SHP77 (cell line): Measurements from ENCODE around the gene EFNA2.
A peak's percentile ranks its signal among the peaks of the same experiment; 100 is the strongest.
"Not testable (repeated sequence)": the region's sequence is repeated elsewhere in the genome, so short reads cannot be mapped to it uniquely, and the experiment has no call there.

ENCODE experiments used
- DNase-seq, 2 experiments: peaks; one replicate each; lab custom pipeline; 2025; lab: John Stamatoyannopoulos, UW

The EFNA2 gene

DNA sequence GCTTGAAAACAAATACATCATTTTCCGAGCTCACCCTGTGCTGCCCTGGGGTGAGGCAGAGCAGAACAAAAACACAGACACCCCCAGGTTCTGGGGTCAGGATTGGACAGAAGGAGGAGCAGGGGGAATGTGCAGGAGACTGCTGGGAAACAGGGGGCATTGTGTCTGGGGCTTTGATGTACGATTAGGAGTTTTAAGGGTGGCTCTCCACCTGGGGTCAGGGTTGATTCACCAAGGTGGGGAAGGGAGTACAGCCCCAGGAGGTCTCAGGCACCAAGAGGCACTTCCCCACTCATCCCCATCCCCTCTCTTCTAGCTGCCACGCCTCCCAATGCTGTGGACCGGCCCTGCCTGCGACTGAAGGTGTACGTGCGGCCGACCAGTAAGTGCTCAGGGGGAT lies 12.6 kb downstream of the EFNA2 start:
- no peak for DNase-seq

- no peak for DNase-seq
Observed at GRCh38 chr19:1299801-1300200, 14.1 kb downstream of the EFNA2 start.

GRCh38 chr19:1300744-1301490 lies 15.2 kb downstream of the EFNA2 start:
- DNase-seq = no peak

GRCh38 chr19:1302533-1303239 lies 17.0 kb downstream of the EFNA2 start:
- DNase-seq = no peak

DNA sequence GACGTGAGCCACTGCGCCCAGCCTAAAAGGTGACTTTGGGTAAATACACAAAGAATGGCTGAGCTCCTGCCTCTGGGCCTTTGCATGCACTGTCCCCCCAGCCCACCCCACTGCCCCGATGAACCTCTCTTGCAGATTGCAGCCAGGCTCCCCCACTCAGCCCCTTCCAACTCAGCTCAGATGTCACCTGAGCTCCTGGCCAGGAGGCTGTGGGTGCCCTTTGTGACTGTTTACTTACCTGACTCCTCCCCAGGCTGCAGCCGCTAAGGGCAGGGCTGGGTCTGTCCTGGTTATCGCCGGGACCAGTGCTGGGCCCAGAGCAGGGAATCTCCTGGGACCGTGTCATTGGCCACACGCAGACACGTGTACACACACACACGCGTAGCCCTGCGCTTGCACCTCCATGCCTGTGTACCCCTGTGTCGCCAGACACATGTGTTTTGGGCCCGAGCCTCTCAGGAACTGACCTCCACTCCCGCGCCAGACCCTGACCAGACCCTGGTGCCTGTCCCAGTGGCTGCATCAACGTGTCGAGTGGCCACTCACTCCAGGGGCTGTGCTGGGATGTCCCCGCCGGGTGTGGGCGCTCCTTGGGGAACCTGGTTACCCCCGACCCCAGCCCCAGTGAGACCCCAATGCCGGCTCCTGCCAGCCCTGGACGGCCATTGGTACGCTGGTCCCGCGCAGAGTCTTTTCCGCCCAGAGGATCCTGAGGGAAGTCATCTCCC lies 18.7 kb downstream of the EFNA2 start:
- DNase-seq = no peak

DNA sequence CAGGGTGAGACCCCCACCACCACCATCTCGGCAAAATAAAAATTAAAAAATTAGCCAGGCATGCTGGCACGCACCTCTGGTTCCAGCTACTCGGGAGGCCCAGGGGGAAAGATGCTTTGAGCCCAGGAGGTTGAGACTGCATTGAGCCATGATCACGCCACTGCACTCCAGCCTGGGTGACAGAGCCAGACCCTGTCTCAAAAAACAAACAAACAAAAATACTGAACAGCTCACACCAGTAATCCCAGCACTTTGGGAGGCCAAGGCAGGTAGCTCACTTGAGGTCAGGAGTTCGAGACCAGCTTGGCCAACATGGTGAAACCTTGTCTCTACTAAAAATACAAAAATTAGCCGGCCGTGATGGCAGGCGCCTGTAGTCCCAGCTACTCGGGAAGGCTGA lies 19.7 kb downstream of the EFNA2 start:
- DNase-seq = not testable (repeated sequence)

GRCh38 chr19:1307320-1307719 lies 21.6 kb downstream of the EFNA2 start:
- peak; percentile 60 to 85 for DNase-seq

DNA sequence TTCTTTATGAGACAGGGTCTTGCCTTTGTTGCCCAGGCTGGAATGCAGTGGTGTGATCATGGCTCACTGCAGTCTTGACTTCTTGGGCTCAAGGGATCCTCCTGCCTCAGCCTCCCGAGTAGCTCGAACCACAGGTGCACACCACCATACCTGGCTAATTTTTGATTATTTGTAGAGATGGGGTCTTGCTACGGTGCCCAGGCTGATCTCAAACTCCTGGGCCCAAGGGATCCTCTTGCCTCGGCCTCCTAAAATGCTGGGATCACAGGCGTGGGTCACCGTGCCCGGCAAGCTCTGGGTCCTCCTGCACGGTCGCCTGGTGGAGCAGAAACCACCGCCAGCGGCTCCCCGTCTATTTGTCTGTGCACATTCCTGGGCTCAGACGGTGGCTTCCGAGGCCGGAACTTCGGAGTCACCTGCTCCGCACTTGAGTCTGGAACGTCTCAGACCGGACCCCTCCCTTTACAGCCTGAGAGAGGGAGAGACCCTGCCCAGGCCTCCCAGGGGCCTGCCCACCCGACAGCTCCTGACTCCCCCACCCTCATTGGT lies 22.2 kb downstream of the EFNA2 start:
- no peak for DNase-seq

DNA sequence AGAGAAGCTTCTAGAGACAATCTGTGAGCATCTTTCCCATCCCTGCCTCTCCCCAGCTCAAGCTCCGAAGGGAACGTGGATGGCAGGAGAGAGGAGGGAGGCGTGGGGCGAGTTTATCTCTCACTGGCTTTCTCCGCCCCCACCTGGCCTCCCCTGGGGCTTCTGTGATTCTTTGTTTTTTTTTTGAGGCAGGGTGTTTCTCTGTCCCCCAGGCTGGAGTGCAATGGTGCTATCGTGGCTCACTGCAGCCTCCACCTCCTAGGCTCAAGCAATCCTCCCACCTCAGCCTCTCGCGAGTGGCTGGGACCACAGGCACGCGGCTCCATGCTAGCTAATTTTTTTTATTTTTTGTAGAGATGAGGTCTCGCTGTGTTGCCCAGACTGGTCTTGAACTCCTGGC lies 23.0 kb downstream of the EFNA2 start:
- DNase-seq = no peak

DNA sequence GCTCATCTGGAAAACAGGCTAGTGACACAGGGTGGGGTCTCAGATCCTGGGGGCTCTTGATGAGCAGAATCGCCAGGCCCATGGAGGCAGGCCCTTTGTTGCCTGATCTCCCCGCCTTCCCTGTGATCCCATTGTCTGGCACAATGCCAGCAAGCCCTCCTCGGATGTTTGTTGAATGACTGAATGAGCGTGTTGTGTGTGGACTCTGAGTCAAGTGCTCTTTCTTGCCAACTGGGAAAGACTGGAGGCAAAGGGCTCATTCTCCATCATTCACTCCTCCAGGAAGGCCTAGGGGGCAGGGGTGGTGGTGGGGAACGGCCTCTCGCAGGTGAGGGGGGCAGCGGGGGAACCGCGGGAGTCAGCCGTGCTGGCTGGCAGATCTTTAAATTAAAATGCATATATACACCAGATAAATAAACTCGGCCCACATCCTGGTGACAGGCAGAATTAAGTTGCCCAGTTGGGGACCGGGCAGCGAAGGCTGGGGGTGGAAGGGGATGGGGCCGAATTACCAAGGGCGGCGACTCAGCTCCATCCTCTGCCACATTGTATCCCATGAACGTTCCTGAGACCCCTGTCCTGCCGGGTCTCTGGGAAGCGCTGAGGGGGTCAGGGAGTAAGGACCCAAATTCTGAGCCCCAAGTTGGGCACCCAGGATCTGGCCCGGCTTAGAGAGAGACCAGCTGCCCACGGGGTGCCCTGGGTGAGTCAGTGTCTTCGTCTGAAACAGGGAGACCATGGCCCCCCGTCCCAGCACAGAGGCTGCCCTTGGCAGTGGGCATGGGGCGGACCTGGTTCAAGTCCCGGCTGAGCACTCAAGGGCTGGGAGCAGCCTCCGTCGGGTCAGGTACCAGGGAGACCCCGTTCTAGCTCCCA lies 24.5 kb downstream of the EFNA2 start:
- no peak for DNase-seq

GRCh38 chr19:1310853-1311180 lies 25.1 kb downstream of the EFNA2 start:
- no peak for DNase-seq

DNA sequence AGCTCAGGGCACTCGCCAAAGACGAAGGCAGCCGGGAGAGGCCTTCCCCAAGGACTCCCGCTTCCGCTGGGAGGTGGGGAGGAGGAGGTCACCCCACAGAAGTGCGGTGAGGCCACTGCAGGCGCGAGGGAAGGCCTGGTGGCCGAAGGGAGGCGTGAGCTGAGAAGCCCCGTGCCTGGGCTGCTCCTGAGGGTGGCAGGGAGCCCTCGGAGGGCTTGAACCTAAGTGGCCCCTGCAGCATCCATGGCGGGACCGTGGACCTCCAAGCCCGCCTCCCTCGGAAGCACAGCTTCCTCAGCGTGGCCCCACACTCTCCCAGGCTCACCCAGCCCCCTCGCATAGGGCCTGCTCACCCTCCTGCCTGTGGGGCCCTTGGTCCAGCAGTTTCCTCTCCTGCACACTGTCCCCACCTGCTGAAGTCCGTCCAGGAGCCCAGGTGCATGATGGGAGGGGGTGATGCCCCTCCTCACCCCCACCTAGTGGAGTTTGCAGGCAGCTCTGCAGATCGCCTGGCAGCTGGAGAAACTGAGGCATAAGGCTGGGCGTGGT lies 25.9 kb downstream of the EFNA2 start:
- DNase-seq = no peak

- DNase-seq = peak; percentile 30 to 52
Observed at GRCh38 chr19:1312767-1313694, 27.4 kb downstream of the EFNA2 start.

GRCh38 chr19:1313695-1314613 lies 28.3 kb downstream of the EFNA2 start:
- no peak for DNase-seq

GRCh38 chr19:1315470-1316166 lies 29.9 kb downstream of the EFNA2 start:
- DNase-seq = peak in 1 of 2 experiments; percentile 34

DNA sequence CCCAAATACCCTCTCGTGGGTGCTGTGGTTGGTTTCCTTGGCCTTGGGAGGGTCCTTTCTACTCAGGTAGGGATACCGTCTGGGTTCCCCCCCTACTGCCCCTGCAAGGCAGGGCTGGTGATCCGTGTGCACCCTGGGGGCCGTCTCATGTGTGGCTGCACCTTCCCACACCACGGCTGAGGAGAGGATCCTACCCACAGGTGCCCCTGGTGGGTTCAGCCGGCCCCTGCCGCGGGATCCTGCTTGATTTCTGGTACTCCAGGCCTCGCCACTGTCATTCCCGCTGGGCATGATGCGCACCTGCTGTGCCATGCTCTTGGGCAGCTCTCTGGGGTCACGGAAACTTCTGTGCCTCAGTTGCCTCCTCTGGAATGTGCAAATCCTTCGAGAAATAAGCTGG lies 30.8 kb downstream of the EFNA2 start:
- no peak for DNase-seq

DNA sequence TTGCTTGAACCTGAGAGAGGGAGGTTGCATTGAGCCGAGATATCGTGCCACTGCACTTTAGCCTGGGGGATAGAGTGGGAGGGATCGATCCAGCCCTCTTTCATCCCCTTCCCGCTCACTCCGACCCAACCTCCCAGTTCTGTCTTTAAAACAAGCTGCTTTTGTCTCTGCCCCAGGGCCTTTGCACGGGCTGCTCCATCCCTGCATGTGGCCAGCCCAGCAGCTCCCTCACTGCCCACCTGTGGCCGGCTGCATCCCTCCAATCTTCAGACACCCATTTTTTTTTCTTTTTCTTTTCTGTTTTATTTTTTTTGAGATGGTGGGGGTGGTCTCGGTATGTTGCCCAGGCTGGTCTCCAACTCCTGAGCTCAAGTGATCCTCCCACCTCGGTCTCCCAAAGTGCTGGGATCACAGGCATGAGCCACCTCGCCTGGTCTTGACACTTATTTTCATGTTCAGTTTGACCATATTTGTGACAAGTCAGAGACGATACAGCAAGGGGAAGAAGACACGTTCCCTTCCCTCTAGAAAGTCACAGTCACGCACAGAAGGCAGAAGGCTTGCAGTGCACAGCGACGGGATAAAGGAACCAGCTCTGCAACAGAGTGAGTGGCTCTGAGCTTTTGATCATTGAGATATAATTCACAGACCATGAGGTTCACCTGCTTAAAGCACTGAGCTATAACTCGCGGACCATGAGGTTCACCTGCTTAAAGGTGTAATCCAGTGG lies 31.8 kb downstream of the EFNA2 start:
- DNase-seq = no peak
